ENCODE results near the gene TAF11L6.

- TF ChIP-seq ZNF274 (IDR thresholded peaks at IDR 0.05; ENCODE audit: low read depth, low read length): no peak
- TF ChIP-seq SUZ12 (IDR thresholded peaks at IDR 0.05; ENCODE audit: extremely low read depth, insufficient read depth, insufficient read length): no peak
Measured at GRCh38 chr5:17497446-17497845, 31.0 kb upstream of the TAF11L6 start.
